Measurements from ENCODE around the gene LY6G6C.

LY6G6C gene

DNA sequence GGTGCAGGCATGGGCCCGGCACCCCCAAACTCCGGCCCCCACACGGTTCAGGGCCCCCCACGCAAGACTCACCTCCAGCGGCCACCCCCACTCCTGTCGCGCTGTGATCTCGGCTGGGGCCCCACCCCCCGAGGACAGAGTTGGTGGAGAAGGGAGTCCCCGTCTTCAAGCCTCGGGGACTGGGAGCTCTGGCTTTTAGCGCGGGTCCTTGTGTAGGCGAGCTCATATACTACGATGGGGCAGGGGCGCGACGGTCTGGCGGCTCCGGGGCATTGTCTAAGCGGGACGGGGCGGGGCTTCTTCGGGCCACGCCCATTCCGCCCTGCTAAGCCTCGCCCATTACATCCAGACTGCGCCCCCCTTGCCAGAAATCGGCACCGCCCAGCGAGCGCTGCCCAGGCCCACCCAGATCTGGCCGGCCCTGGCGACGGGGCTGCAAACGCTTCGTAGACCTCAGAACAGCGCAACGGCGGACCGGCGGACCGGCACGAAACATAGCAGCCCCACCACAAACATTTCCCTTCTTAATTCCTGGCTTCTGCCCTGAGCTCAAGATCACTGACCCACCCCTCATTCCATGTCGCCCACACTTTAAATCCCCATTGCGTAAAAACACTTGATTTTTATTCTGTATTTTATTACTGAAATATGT, 8.6 kb upstream of the LY6G6C start:
- H3K27ac ChIP-seq (ENCODE audit: low read depth, low read length), result peak overlapping the region; percentile 89
- H3K27me3 ChIP-seq (ENCODE audit: control insufficient read depth in 1 of 2, insufficient read depth in 2 of 2, low read length in 2 of 2), result no peaks in the 10 kb centered on the region
- H3K9ac ChIP-seq (ENCODE audit: low read length), result peak overlapping the region; percentile 96
- no peaks in the 10 kb centered on the region for H3K9me3 ChIP-seq (ENCODE audit: low read length)
- H3K36me3 ChIP-seq (ENCODE audit: insufficient read depth, low read length), result peaks cover 51% of the 10 kb centered on the region
- peaks cover 35% of the 10 kb centered on the region for H3K4me1 ChIP-seq (ENCODE audit: insufficient read depth, low read length)
- peak overlapping the region; percentile 76 to 91 for H3K4me3 ChIP-seq (ENCODE audit: low read depth in 1 of 2, low read length in 2 of 2)

DNA sequence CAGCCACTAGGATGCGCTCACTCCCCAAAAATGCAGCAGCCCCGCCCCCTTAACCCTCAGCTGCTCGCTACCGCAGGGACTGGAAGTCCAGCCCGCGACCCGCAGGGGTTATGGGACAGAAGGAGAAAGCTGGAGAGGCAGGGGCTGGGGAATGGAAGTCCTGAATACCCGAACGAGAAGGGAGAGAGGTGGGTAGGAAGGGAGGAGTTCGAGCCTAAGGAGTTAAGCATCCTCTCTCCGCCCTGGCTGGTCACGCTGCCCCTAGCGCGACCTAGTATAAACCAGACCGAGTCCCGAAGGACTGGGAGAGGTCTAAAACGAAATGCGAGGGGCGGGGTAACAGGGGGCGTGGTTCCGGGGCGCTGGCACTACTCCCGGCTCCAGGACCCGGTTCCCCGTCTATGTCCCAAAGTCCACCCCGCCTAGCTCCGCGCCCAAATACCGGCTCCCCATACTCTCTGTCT, 8.0 kb upstream of the LY6G6C start:
- peaks cover 51% of the 10 kb centered on the region for H3K36me3 ChIP-seq (ENCODE audit: insufficient read depth, low read length)
- peaks cover 29% of the 10 kb centered on the region for H3K4me1 ChIP-seq (ENCODE audit: insufficient read depth, low read length)

DNA sequence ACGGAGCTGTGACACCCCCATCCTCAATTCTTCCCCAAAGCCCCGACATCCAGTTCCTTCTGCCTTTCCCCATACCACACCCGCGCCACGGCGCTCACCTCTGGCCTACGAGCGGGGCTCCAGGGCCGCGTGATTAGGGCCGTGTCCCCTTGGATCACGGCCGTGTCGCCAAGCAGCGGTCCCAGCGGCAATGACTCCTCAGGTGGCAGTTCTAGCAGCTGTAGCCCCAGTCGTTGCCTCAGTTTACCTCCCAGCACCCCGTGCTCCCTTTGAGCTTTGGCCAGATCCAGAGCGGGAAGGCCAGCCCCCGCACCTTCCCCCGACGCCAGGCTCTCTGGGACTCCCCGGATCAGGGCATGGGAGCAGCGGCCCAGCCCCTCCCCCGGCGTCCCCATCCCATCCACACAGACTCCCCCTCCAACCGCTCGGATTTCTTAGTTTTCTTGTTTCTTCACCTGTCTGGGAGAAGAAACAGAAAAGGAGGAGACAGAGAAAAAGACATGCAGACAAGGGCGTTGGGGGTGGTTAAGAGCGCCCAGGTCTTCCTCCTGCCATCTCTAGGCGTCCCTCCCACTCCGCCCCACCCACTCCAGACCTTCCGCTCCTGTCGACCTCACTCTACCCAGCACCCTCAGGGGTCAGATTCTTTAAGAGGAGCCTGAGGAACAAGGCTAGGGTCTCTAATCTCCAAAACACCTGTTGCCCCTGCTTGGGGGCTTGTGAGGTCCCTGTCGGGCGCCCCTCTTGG, 7.4 kb upstream of the LY6G6C start, which contains the start of gene DDAH2:
DDAH2 (minus strand) TSS at position 533 of the 748 bp plus-strand sequence; CDS start at position 395, 138 bp downstream.
- no peaks in the 10 kb centered on the region for H3K27me3 ChIP-seq (ENCODE audit: control insufficient read depth in 1 of 2, insufficient read depth in 2 of 2, low read length in 2 of 2)
- peaks cover 47% of the 10 kb centered on the region for H3K36me3 ChIP-seq (ENCODE audit: insufficient read depth, low read length)
- H3K4me3 ChIP-seq (ENCODE audit: low read depth in 1 of 2, low read length in 2 of 2), result peak within 1 kb of the TSS; percentile 76 to 91
- peak within 1 kb of the TSS; percentile 96 for H3K9ac ChIP-seq (ENCODE audit: low read length)
- peak within 1 kb of the TSS; percentile 89 for H3K27ac ChIP-seq (ENCODE audit: low read depth, low read length)
- H3K4me1 ChIP-seq (ENCODE audit: insufficient read depth, low read length), result peaks cover 23% of the 10 kb centered on the region
- no peaks in the 10 kb centered on the region for H3K9me3 ChIP-seq (ENCODE audit: low read length)

More for the DNA sequence above, 8.0 kb upstream of the LY6G6C start:
- Histone ChIP-seq H3K4me3 (ENCODE audit: low read depth in 1 of 2, low read length in 2 of 2) (peak overlapping the region; percentile 76 to 91), H3K27ac (ENCODE audit: low read depth, low read length) (peak overlapping the region; percentile 89), H3K27me3 (ENCODE audit: control insufficient read depth in 1 of 2, insufficient read depth in 2 of 2, low read length in 2 of 2) (no peaks in the 10 kb centered on the region), H3K9me3 (ENCODE audit: low read length) (no peaks in the 10 kb centered on the region), H3K9ac (ENCODE audit: low read length) (peak overlapping the region; percentile 96)

DNA sequence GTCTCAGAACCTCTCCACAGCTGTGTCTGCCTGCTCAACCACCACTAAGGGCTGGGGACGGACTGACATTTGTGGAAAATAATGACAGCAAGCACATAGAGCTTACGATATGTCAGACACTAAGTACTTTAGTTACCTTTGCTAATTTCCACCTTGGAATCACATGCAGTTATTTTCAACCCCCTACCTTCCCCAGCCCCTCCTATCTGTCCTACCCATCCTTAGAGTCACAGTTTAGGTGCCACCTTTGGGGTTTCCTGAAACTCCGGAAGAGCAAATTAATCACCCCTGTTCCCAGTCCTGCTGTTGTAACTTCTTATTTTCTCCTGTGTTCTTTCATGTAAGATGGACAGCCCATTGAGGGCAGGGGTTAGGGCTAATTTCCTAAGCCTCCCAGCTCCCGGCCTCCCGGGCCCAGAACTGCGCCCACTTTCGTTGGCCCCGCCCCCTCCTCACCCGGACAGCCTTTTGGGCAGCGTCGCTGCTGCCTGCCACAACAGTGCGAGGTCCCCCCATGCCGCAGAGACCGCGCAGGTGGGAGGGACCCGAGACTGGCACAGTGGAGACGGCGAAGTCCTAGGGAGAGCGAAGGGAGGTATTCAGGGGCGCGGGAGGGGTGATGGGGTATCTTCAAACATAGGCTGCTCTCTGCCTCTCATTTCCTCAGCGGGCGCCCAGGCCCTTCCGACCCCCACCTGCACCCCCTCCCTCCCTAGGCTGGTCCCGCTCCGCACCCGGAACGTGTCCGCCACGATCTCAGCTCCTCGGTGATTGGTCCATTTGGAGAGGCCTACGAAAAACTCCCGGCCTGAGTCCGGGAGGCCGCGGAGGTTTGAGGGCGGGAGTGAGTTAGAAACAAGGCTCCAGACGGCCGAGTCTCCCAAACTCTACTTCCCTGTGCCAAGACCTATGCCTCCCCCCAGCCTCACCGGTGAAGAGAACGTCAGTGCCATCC, 6.4 kb upstream of the LY6G6C start:
- Histone ChIP-seq H3K4me3 (ENCODE audit: low read depth in 1 of 2, low read length in 2 of 2) (peak overlapping the region; percentile 76 to 91), H3K9ac (ENCODE audit: low read length) (peak overlapping the region; percentile 96), H3K36me3 (ENCODE audit: insufficient read depth, low read length) (peaks cover 37% of the 10 kb centered on the region), H3K27me3 (ENCODE audit: control insufficient read depth in 1 of 2, insufficient read depth in 2 of 2, low read length in 2 of 2) (no peaks in the 10 kb centered on the region), H3K27ac (ENCODE audit: low read depth, low read length) (peak overlapping the region; percentile 89), H3K4me1 (ENCODE audit: insufficient read depth, low read length) (peaks cover 23% of the 10 kb centered on the region), H3K9me3 (ENCODE audit: low read length) (no peaks in the 10 kb centered on the region)

DNA sequence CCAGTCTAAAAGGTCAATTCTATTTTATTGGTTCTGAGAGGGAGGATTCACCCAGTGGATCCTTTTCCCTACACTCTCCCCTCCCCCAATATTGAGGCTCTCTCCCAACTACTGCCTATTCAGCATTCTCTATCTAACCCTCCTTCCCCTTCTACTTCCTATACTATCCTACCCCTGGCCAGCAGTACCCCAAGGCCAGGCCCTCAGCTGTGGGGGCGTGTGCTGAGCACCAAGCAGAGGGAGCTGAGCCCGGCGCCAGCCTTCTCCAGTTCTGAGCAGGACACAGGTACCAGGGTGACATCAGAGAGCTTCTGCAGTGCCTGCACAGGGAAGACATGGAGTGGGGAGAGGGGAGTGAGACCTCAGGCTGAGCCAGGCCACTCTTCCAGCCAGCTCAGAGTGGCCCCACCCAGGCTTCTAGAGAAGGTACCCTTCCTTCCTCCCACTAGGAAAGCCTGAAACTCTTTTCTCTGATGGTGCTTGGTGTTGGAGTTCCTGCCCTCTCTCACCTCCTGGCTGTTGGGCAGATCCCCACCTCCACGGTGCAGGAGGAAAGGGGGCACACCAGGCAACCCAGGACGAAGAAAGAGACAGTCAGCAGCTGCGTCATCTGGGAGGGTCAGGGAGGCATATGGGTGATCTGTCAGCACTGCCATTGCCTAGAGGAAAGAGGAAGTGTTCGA, 5.6 kb upstream of the LY6G6C start:
- peaks cover 31% of the 10 kb centered on the region for H3K36me3 ChIP-seq (ENCODE audit: insufficient read depth, low read length)
- no peaks in the 10 kb centered on the region for H3K27me3 ChIP-seq (ENCODE audit: control insufficient read depth in 1 of 2, insufficient read depth in 2 of 2, low read length in 2 of 2)
- peaks cover 23% of the 10 kb centered on the region for H3K4me1 ChIP-seq (ENCODE audit: insufficient read depth, low read length)
- H3K27ac ChIP-seq (ENCODE audit: low read depth, low read length), result peak overlapping the region; percentile 38
- no peaks in the 10 kb centered on the region for H3K9me3 ChIP-seq (ENCODE audit: low read length)
- H3K9ac ChIP-seq (ENCODE audit: low read length), result peak overlapping the region; percentile 11
- no peak overlapping the region for H3K4me3 ChIP-seq (ENCODE audit: low read depth in 1 of 2, low read length in 2 of 2)

DNA sequence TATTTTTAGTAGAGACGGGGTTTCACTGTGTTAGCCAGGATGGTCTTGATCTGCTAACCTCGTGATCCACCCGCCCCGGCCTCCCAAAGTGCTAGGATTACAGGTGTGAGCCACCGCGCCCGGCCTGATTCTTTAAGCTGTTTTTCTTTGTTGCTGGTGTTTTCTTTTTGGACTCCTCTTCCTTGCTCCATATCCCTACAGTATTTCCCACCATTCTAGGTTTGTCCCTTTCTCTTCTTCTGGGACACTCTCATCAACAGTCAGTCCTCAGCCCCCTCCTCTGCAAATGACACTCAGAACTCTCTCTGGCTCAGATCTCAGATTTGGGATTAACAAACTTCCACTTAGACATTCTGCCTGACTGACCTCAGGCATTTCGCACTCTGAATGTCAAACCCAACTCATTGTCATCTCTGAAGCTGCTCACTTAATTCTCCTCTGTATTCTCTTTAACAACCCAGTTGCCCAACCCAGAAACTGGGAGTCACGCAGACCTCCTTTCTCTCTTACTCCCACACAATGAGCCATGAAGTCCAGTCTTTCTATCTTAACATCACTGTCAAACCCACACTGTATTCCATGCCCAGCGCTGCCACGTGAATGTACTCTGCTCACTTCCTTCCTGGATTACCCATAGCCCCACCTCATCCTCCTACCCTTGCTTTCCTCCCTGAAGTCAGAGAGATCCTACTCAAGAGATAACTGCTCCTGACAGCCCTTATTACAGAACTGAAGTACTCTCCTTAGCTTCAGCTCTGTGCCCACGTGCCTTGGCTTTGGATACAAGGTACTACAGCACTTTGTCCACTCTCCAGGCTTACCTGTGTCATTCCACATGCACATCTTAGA, 4.2 kb upstream of the LY6G6C start:
- H3K27ac ChIP-seq (ENCODE audit: low read depth, low read length), result no peak overlapping the region
- H3K9me3 ChIP-seq (ENCODE audit: low read length), result no peaks in the 10 kb centered on the region
- peaks cover 23% of the 10 kb centered on the region for H3K36me3 ChIP-seq (ENCODE audit: insufficient read depth, low read length)
- no peak overlapping the region for H3K4me3 ChIP-seq (ENCODE audit: low read depth in 1 of 2, low read length in 2 of 2)
- no peak overlapping the region for H3K9ac ChIP-seq (ENCODE audit: low read length)
- peaks cover 20% of the 10 kb centered on the region for H3K4me1 ChIP-seq (ENCODE audit: insufficient read depth, low read length)
- H3K27me3 ChIP-seq (ENCODE audit: control insufficient read depth in 1 of 2, insufficient read depth in 2 of 2, low read length in 2 of 2), result no peaks in the 10 kb centered on the region

DNA sequence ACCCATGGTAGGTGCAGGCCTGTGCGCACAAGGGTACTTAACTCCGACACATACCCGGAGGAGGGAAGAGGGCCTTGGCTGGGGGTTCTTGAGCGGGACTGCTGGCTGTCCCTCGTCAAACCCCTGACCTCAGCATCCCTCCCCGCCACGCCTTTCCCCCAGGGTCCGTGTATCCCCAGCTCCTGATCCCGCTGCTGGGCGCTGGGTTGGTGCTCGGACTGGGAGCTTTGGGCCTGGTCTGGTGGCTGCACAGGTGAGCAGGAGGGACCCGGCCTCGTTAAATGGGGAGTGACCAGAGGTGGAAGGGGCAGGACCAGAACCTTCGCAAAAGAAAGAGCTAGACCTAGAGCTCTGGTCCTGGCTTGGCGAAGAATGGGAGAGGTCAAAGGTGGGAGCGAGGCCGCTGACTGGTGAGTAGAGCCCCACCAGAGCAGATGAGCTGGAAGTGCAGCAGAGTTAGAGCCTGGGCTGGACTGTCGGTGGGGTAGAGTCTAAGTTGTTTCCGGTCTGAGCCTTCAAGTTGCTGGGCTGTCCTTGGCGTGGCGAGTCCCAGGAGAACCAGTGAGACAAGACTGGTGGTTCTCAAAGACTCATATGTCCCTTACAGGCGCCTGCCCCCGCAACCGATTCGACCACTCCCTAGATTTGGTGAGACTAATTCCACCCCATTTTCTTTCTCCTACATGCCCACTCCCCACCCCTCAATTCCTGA, 2.6 kb upstream of the LY6G6C start:
- Histone ChIP-seq H3K4me3 (ENCODE audit: low read depth in 1 of 2, low read length in 2 of 2) (no peak overlapping the region), H3K4me1 (ENCODE audit: insufficient read depth, low read length) (peaks cover 15% of the 10 kb centered on the region), H3K9ac (ENCODE audit: low read length) (no peak overlapping the region), H3K9me3 (ENCODE audit: low read length) (no peaks in the 10 kb centered on the region), H3K36me3 (ENCODE audit: insufficient read depth, low read length) (peaks cover 23% of the 10 kb centered on the region), H3K27ac (ENCODE audit: low read depth, low read length) (no peak overlapping the region), H3K27me3 (ENCODE audit: control insufficient read depth in 1 of 2, insufficient read depth in 2 of 2, low read length in 2 of 2) (no peaks in the 10 kb centered on the region)

DNA sequence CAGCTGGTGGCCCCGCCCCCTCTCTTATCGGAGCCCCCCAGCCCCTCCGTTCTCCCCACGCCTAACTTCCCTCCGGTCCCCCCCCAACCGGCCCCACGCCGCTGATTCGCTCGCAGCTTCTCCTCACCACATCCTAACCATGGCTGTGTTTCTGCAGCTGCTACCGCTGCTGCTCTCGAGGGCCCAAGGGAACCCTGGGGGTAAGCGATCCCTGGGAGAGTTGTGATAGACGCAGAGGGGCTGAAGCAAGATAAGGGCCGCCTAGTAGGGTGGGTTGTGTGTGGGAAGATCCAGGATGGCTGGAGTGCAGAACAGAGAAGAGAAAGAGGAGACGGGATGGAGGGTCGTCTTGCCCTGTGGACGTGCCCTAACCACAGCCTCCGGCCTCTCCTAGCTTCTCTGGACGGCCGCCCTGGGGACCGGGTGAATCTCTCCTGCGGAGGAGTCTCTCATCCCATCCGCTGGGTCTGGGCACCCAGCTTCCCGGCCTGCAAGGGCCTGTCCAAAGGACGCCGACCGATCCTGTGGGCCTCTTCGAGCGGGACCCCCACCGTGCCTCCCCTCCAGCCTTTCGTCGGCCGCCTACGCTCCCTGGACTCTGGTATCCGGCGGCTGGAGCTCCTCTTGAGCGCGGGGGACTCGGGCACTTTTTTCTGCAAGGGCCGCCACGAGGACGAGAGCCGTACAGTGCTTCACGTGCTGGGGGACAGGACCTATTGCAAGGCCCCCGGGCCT, 1.9 kb upstream of the LY6G6C start, which contains the start of gene MPIG6B:
MPIG6B (plus strand) TSS at position 129 of the 735 bp plus-strand sequence; CDS start at position 140, 11 bp downstream.
- no peak within 1 kb of the TSS for H3K27ac ChIP-seq (ENCODE audit: low read depth, low read length)
- no peaks in the 10 kb centered on the region for H3K27me3 ChIP-seq (ENCODE audit: control insufficient read depth in 1 of 2, insufficient read depth in 2 of 2, low read length in 2 of 2)
- H3K4me3 ChIP-seq (ENCODE audit: low read depth in 1 of 2, low read length in 2 of 2), result no peak within 1 kb of the TSS
- H3K4me1 ChIP-seq (ENCODE audit: insufficient read depth, low read length), result peaks cover 10% of the 10 kb centered on the region
- no peaks in the 10 kb centered on the region for H3K9me3 ChIP-seq (ENCODE audit: low read length)
- H3K36me3 ChIP-seq (ENCODE audit: insufficient read depth, low read length), result peaks cover 23% of the 10 kb centered on the region
- no peak within 1 kb of the TSS for H3K9ac ChIP-seq (ENCODE audit: low read length)

DNA sequence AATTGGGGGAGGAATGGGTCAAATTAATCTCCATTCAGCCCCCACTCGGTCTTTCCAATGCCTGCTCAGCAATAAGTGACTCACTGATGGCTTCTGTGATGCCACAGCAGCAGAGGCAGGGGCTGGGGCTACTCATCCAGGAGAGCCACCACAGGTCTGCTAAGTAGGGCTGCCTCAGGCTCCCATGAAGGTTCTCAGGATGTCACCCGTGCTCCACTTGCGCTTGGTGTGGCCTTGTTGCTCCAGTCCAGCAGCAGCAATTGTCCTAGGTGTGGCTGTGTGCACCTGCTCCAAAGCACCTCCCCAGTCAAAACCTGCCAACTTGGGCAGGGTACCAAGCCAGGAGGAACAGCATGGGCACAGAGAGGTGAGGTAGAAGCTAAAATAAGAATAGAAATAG, 627 bp upstream of the LY6G6C start:
- no peaks in the 10 kb centered on the region for H3K4me1 ChIP-seq (ENCODE audit: insufficient read depth, low read length)
- H3K9me3 ChIP-seq (ENCODE audit: low read length), result no peaks in the 10 kb centered on the region
- no peak overlapping the region for H3K4me3 ChIP-seq (ENCODE audit: low read depth in 1 of 2, low read length in 2 of 2)
- peaks cover 14% of the 10 kb centered on the region for H3K36me3 ChIP-seq (ENCODE audit: insufficient read depth, low read length)
- H3K9ac ChIP-seq (ENCODE audit: low read length), result no peak overlapping the region
- H3K27me3 ChIP-seq (ENCODE audit: control insufficient read depth in 1 of 2, insufficient read depth in 2 of 2, low read length in 2 of 2), result no peaks in the 10 kb centered on the region
- H3K27ac ChIP-seq (ENCODE audit: low read depth, low read length), result no peak overlapping the region
